Ovary (tissue), 3 donors: ENCODE measurements around the gene KCNK16.

Source experiments
- EP300 ChIP-seq: sonication (generic); formaldehyde crosslinking; IDR thresholded peaks from one replicate; pipeline ENCODE4 v1.6.1; 2017; ENCODE audit warnings: antibody characterized with exemption
- POLR2A ChIP-seq: fragments of 450-650 bp; IDR thresholded peaks from one replicate; pipeline ENCODE4 v1.6.1; 2017; ENCODE audit warnings: antibody characterized with exemption, mild to moderate bottlenecking, moderate library complexity
- TF ChIP-seq, protein P1 (sequence below), 3 donors: fragments of 450-650 bp in 2 of 3; fragments of 200-600 bp in 1 of 3; IDR thresholded peaks; one replicate each; pipeline versions ENCODE4 v1.5.1 to v1.8.0; 2016 to 2022; ENCODE audit warnings: antibody characterized with exemption in 3 of 3, mild to moderate bottlenecking in 1 of 3
- donor health status: DM: no; HTN: no; CAD: no.

DNA sequence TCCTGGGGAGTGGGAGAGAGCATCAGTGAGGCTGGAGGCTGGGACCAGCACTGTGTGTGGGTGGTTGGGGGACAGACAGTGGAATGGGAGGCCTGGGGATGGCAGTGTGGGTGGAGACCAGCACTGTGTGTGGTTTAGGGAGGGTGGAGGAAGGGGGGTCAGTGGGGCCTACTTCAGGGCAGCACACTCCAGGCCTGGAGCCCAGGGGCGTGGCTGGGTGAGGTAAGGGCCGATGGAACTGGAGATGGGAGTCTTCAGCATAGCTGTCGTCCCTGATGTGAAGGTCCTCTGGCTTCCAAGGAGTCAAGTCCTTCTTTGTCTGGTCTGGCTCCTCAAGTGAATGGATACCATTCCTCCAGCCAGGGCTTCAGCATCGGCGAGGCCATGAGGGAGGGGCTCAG is 26.9 kb downstream of the KCNK16 start:
- TF ChIP-seq, protein P1, sequence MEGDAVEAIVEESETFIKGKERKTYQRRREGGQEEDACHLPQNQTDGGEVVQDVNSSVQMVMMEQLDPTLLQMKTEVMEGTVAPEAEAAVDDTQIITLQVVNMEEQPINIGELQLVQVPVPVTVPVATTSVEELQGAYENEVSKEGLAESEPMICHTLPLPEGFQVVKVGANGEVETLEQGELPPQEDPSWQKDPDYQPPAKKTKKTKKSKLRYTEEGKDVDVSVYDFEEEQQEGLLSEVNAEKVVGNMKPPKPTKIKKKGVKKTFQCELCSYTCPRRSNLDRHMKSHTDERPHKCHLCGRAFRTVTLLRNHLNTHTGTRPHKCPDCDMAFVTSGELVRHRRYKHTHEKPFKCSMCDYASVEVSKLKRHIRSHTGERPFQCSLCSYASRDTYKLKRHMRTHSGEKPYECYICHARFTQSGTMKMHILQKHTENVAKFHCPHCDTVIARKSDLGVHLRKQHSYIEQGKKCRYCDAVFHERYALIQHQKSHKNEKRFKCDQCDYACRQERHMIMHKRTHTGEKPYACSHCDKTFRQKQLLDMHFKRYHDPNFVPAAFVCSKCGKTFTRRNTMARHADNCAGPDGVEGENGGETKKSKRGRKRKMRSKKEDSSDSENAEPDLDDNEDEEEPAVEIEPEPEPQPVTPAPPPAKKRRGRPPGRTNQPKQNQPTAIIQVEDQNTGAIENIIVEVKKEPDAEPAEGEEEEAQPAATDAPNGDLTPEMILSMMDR (IDR thresholded peaks at IDR 0.05): no peak
- TF ChIP-seq EP300 (no peak), POLR2A (no peak)
